Osteoblast (primary cell): ENCODE results near the gene HMBS. TPM values are rescaled to one million over a fixed set of nuclear protein-coding genes. Genes with fewer than 3 reads are reported as not detected.
A peak's percentile ranks its signal among the peaks of the same experiment; 100 is the strongest.

Source experiments
- DNase-seq: peaks from one replicate; pipeline ENCODE4 v3.0.0; 2011; ENCODE audit warnings: low spot score, mixed read lengths; ENCODE audit not compliant: insufficient read length; ENCODE audit errors: missing footprints
- H2AFZ ChIP-seq: 2 replicates; pipeline ENCODE4 v1.6.0; 2011; ENCODE audit warnings: mild to moderate bottlenecking, low read length
- H3K27ac ChIP-seq: 2 replicates; pipeline ENCODE4 v1.5.1; 2011; ENCODE audit warnings: mild to moderate bottlenecking, low read depth, low read length, moderate library complexity
- H3K27me3 ChIP-seq: 2 replicates; pipeline ENCODE4 v1.6.0; 2012; ENCODE audit warnings: mild to moderate bottlenecking, control low read depth, inconsistent platforms, low read length, moderate library complexity; ENCODE audit not compliant: insufficient read depth
- H3K36me3 ChIP-seq: 2 replicates; pipeline ENCODE4 v1.5.1; 2011; ENCODE audit warnings: mild to moderate bottlenecking, low read length, control low read depth, moderate library complexity; ENCODE audit not compliant: insufficient read depth
- H3K4me1 ChIP-seq: 2 replicates; pipeline ENCODE4 v1.5.1; 2011; ENCODE audit warnings: mild to moderate bottlenecking, low read length, control low read depth, moderate library complexity; ENCODE audit not compliant: insufficient read depth
- H3K4me2 ChIP-seq: 2 replicates; pipeline ENCODE4 v1.6.0; 2011; ENCODE audit warnings: mild to moderate bottlenecking, low read length; ENCODE audit not compliant: insufficient read depth
- H3K4me3 ChIP-seq: fragments of 200-600 bp; sonication (generic); 3 replicates; pipeline ENCODE4 v1.5.1; 2012; ENCODE audit warnings: mild to moderate bottlenecking, low read length, inconsistent platforms; ENCODE audit not compliant: insufficient read depth
- H3K79me2 ChIP-seq: 2 replicates; pipeline ENCODE4 v1.6.0; 2012; ENCODE audit warnings: mild to moderate bottlenecking, low read length, control low read depth, inconsistent platforms; ENCODE audit not compliant: insufficient read depth
- H3K9me3 ChIP-seq: 2 replicates; pipeline ENCODE4 v1.5.1; 2011; ENCODE audit warnings: low read depth, low read length, control low read depth
- H4K20me1 ChIP-seq: 2 replicates; pipeline ENCODE4 v1.6.0; 2012; ENCODE audit warnings: mild to moderate bottlenecking, low read length, control low read depth; ENCODE audit not compliant: insufficient read depth
- total RNA-seq: library from RNA; depleted of rRNA; stranded (reverse); fragments of >200 nt; gene quantifications from 2 replicates; pipeline ENCODE4 v1.2.3, GENCODE V29; 2012
- TF ChIP-seq, protein P1 (sequence below): IDR thresholded peaks from 2 replicates; pipeline ENCODE4 v1.5.1; 2011; ENCODE audit warnings: mild to moderate bottlenecking, low read depth, low read length, moderate library complexity; ENCODE audit errors: extremely low read depth

The HMBS gene
- total RNA-seq, 1 donor = 8.7 TPM

DNA sequence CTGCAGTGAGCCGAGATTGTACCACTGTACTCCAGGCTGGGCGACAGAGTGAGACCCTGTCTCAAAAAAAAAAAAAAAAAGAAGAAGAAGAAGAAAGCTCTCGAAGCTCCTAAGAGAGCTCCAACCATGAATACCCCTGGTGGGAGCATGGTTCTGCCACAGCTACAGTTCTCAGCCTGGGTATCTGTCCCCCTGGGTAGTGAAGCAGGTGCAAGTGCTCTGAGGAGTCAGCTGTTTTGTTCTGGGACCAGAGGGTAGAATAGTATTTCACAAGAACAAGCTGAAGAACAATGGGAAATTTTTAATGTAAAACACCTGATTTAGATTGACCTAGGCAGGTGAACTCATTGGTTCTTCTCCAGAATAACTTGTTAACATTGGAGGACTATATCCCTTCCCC lies 23.4 kb upstream of the HMBS start:
- H3K27ac ChIP-seq = no peak overlapping the region
- H4K20me1 ChIP-seq = peaks cover 1% of the 10 kb centered on the region
- no peaks in the 10 kb centered on the region for H3K9me3 ChIP-seq
- no peak overlapping the region for H3K4me2 ChIP-seq
- no peaks in the 10 kb centered on the region for H3K27me3 ChIP-seq
- peaks cover 27% of the 10 kb centered on the region for H3K79me2 ChIP-seq
- peak; percentile 26 for DNase-seq
- no peak overlapping the region for H2AFZ ChIP-seq
- no peak overlapping the region for H3K4me3 ChIP-seq
- TF ChIP-seq, protein P1, sequence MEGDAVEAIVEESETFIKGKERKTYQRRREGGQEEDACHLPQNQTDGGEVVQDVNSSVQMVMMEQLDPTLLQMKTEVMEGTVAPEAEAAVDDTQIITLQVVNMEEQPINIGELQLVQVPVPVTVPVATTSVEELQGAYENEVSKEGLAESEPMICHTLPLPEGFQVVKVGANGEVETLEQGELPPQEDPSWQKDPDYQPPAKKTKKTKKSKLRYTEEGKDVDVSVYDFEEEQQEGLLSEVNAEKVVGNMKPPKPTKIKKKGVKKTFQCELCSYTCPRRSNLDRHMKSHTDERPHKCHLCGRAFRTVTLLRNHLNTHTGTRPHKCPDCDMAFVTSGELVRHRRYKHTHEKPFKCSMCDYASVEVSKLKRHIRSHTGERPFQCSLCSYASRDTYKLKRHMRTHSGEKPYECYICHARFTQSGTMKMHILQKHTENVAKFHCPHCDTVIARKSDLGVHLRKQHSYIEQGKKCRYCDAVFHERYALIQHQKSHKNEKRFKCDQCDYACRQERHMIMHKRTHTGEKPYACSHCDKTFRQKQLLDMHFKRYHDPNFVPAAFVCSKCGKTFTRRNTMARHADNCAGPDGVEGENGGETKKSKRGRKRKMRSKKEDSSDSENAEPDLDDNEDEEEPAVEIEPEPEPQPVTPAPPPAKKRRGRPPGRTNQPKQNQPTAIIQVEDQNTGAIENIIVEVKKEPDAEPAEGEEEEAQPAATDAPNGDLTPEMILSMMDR = no peak
- H3K4me1 ChIP-seq = peaks cover 16% of the 10 kb centered on the region
- no peaks in the 10 kb centered on the region for H3K36me3 ChIP-seq

DNA sequence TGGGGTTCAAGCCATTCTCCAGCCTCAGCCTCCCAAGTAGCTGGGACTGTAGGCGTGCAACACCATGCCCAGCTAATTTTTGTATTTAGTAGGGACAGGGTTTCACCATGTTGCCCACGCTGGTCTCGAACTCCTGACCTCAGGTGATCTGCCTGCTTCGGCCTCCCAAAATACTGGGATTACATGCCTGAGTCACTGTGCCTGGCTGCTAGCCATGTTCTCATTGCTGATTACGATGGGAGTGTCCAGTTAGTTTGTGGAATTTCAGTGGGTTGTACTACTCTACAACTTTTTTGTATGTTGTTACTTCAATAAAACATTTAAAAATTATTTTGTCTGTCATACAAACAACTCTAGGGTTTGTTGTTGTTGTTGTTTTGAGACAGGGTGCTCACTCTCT lies 21.9 kb upstream of the HMBS start:
- Histone ChIP-seq H3K27ac (no peak overlapping the region), H2AFZ (no peak overlapping the region), H3K27me3 (no peaks in the 10 kb centered on the region), H4K20me1 (no peaks in the 10 kb centered on the region), H3K79me2 (peaks cover 28% of the 10 kb centered on the region), H3K36me3 (no peaks in the 10 kb centered on the region), H3K9me3 (no peaks in the 10 kb centered on the region), H3K4me2 (no peak overlapping the region), H3K4me3 (no peak overlapping the region), H3K4me1 (peaks cover 13% of the 10 kb centered on the region)
- TF ChIP-seq, protein P1 = no peak
- peak; percentile 68 for DNase-seq

DNA sequence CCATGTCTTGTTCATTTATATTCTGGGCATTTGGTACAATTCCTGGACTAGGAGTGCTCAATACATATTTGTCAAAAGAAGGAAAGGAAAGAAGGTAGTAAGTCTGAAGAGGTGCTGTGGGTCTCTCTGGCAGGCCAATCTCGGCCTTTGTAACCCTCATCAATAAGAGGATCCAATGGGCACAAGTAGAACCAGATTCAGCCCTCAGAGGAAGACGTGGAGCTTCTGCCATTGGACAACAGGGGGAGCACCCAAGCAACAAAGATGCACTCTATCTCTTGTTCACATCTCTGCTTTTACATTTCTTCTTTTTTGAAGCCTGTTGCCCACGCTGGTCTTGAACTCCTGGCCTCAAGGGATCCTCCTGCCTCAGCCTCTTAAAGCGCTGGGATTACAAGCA lies 19.3 kb upstream of the HMBS start:
- no peak overlapping the region for H3K27ac ChIP-seq
- no peak overlapping the region for H3K4me2 ChIP-seq
- peaks cover 46% of the 10 kb centered on the region for H3K79me2 ChIP-seq
- H3K27me3 ChIP-seq = no peaks in the 10 kb centered on the region
- peaks cover 8% of the 10 kb centered on the region for H3K36me3 ChIP-seq
- H3K4me1 ChIP-seq = peaks cover 8% of the 10 kb centered on the region
- no peaks in the 10 kb centered on the region for H3K9me3 ChIP-seq
- H2AFZ ChIP-seq = no peak overlapping the region
- TF ChIP-seq, protein P1 = peak; percentile 54
- H4K20me1 ChIP-seq = no peaks in the 10 kb centered on the region
- no peak overlapping the region for H3K4me3 ChIP-seq
- DNase-seq = peak; percentile 87

DNA sequence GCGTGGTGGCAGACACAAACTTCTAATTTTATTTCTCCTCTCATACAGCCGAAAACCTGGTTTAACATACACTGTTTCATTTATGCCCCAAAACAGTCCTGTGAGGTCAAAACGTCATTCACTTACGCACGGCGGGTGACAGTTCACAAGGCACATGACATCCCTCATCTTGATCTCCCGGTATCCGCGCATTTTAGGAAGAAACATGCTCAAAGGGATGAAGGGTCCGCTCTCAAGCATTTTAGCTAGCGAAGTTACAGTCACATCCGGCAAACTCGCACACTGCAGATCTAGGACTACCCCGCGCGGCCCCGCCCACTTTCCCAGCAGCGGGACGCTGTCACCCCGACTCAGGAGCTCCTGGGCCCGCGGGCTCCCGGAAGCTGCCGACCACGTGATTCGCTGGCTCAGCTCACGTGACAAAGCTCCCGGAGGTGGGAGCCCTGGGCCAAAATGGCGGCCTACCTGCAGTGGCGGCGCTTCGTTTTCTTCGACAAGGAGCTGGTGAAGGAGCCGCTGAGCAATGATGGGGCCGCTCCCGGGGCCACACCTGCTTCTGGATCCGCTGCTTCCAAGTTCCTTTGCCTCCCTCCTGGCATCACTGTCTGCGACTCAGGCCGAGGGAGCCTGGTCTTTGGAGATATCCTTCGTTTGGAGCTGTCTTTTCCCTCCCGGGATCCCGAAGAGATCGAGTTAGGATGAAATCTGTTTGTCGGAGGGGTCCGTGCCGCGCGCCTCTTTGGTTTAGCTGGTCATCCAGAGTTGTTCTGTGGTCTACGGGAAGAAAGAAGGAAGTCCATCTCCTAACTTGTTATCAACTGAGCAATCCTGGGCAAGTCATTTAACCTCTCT lies 17.1 kb upstream of the HMBS start, which contains the start of gene VPS11:
Gene VPS11, plus strand, starts transcription at position 448 of the 852 bp plus-strand sequence. Its CDS starts 6 bp downstream, at position 454.
- peak within 1 kb of the TSS; percentile 90 for H3K4me2 ChIP-seq
- H3K27ac ChIP-seq = peak within 1 kb of the TSS; percentile 85
- peaks cover 24% of the 10 kb centered on the region for H3K36me3 ChIP-seq
- H3K4me1 ChIP-seq = peaks cover 5% of the 10 kb centered on the region
- H3K27me3 ChIP-seq = no peaks in the 10 kb centered on the region
- no peaks in the 10 kb centered on the region for H4K20me1 ChIP-seq
- TF ChIP-seq, protein P1 = no peak
- peak; percentile 100 for DNase-seq
- peak within 1 kb of the TSS; percentile 98 for H3K4me3 ChIP-seq
- peaks cover 50% of the 10 kb centered on the region for H3K79me2 ChIP-seq
- H2AFZ ChIP-seq = peak within 1 kb of the TSS; percentile 99
- no peaks in the 10 kb centered on the region for H3K9me3 ChIP-seq
